Measurements from ENCODE around the gene ATG7. TPM values are rescaled to one million over a fixed set of nuclear protein-coding genes. Genes with fewer than 3 reads are reported as not detected.
A peak's percentile ranks its signal among the peaks of the same experiment; 100 is the strongest.
"Not testable (repeated sequence)": the region's sequence is repeated elsewhere in the genome, so short reads cannot be mapped to it uniquely, and the experiment has no call there.

Gene ATG7
- polyA plus RNA-seq, 1 donor = 16.6 TPM

- H3K27ac ChIP-seq (ENCODE audit: low read length) = no peak overlapping the region
- H3K36me3 ChIP-seq (ENCODE audit: control insufficient read depth, insufficient read depth, low read length) = no peaks in the 10 kb centered on the region
- no peak for DNase-seq
- no peaks in the 10 kb centered on the region for H3K27me3 ChIP-seq (ENCODE audit: control insufficient read depth, insufficient read depth, low read length)
- H3K4me1 ChIP-seq (ENCODE audit: control insufficient read depth, insufficient read depth, low read length) = no peaks in the 10 kb centered on the region
- H3K9me3 ChIP-seq (ENCODE audit: control insufficient read depth, low read depth, low read length) = no peaks in the 10 kb centered on the region
- 100% methylated on average over 1 of the region's 5 CpGs for WGBS (ENCODE audit: insufficient coverage, low lambda C conversion rate)
- no peak overlapping the region for H3K4me3 ChIP-seq (ENCODE audit: low read length)
Observed at GRCh38 chr3:11455956-11456355, 183.8 kb downstream of the ATG7 start.

- Histone ChIP-seq H3K4me3 (ENCODE audit: low read length) (no peak overlapping the region), H3K27me3 (ENCODE audit: control insufficient read depth, insufficient read depth, low read length) (no peaks in the 10 kb centered on the region), H3K36me3 (ENCODE audit: control insufficient read depth, insufficient read depth, low read length) (no peaks in the 10 kb centered on the region), H3K27ac (ENCODE audit: low read length) (no peak overlapping the region), H3K4me1 (ENCODE audit: control insufficient read depth, insufficient read depth, low read length) (no peaks in the 10 kb centered on the region), H3K9me3 (ENCODE audit: control insufficient read depth, low read depth, low read length) (no peaks in the 10 kb centered on the region)
- no CpG with 5 or more reads among the region's 4 CpGs for WGBS (ENCODE audit: insufficient coverage, low lambda C conversion rate)
- no peak for DNase-seq
Observed at GRCh38 chr3:11457135-11457534, 184.9 kb downstream of the ATG7 start.

GRCh38 chr3:11459186-11459824 is 187.1 kb downstream of the ATG7 start:
- H3K9me3 ChIP-seq (ENCODE audit: control insufficient read depth, low read depth, low read length) = no peaks in the 10 kb centered on the region
- no peak for DNase-seq
- 100% methylated on average over 1 of the region's 3 CpGs for WGBS (ENCODE audit: insufficient coverage, low lambda C conversion rate)

GRCh38 chr3:11461226-11461625 is 189.0 kb downstream of the ATG7 start:
- Histone ChIP-seq H3K9me3 (ENCODE audit: control insufficient read depth, low read depth, low read length) (no peaks in the 10 kb centered on the region), H3K27me3 (ENCODE audit: control insufficient read depth, insufficient read depth, low read length) (no peaks in the 10 kb centered on the region), H3K4me1 (ENCODE audit: control insufficient read depth, insufficient read depth, low read length) (no peaks in the 10 kb centered on the region), H3K4me3 (ENCODE audit: low read length) (no peak overlapping the region), H3K36me3 (ENCODE audit: control insufficient read depth, insufficient read depth, low read length) (no peaks in the 10 kb centered on the region), H3K27ac (ENCODE audit: low read length) (no peak overlapping the region)
- no peak for DNase-seq
- WGBS (ENCODE audit: insufficient coverage, low lambda C conversion rate) = no CpG with 5 or more reads among the region's 3 CpGs

More at GRCh38 chr3:11459186-11459824, 187.1 kb downstream of the ATG7 start:
- H3K27ac ChIP-seq (ENCODE audit: low read length) = no peak overlapping the region
- H3K36me3 ChIP-seq (ENCODE audit: control insufficient read depth, insufficient read depth, low read length) = no peaks in the 10 kb centered on the region
- H3K4me1 ChIP-seq (ENCODE audit: control insufficient read depth, insufficient read depth, low read length) = no peaks in the 10 kb centered on the region
- no peak overlapping the region for H3K4me3 ChIP-seq (ENCODE audit: low read length)
- H3K27me3 ChIP-seq (ENCODE audit: control insufficient read depth, insufficient read depth, low read length) = no peaks in the 10 kb centered on the region

- not testable (repeated sequence) for H3K4me1 ChIP-seq (ENCODE audit: control insufficient read depth, insufficient read depth, low read length); H3K27me3 ChIP-seq (ENCODE audit: control insufficient read depth, insufficient read depth, low read length); H3K4me3 ChIP-seq (ENCODE audit: low read length); H3K27ac ChIP-seq (ENCODE audit: low read length); DNase-seq; H3K36me3 ChIP-seq (ENCODE audit: control insufficient read depth, insufficient read depth, low read length); H3K9me3 ChIP-seq (ENCODE audit: control insufficient read depth, low read depth, low read length)
- 100% methylated on average over 1 of the region's 4 CpGs for WGBS (ENCODE audit: insufficient coverage, low lambda C conversion rate)
Observed at GRCh38 chr3:11462673-11463072, 190.5 kb downstream of the ATG7 start.

GRCh38 chr3:11463591-11463990 is 191.4 kb downstream of the ATG7 start:
- no CpG with 5 or more reads among the region's 2 CpGs for WGBS (ENCODE audit: insufficient coverage, low lambda C conversion rate)
- DNase-seq = no peak
- H3K27me3 ChIP-seq (ENCODE audit: control insufficient read depth, insufficient read depth, low read length) = no peaks in the 10 kb centered on the region
- H3K4me3 ChIP-seq (ENCODE audit: low read length) = no peak overlapping the region
- no peak overlapping the region for H3K27ac ChIP-seq (ENCODE audit: low read length)
- H3K9me3 ChIP-seq (ENCODE audit: control insufficient read depth, low read depth, low read length) = no peaks in the 10 kb centered on the region
- peaks cover 3% of the 10 kb centered on the region for H3K36me3 ChIP-seq (ENCODE audit: control insufficient read depth, insufficient read depth, low read length)
- no peaks in the 10 kb centered on the region for H3K4me1 ChIP-seq (ENCODE audit: control insufficient read depth, insufficient read depth, low read length)

- no peak overlapping the region for H3K4me3 ChIP-seq (ENCODE audit: low read length)
- DNase-seq = no peak
- WGBS (ENCODE audit: insufficient coverage, low lambda C conversion rate) = 95% methylated on average over 2 of the region's 6 CpGs
- no peaks in the 10 kb centered on the region for H3K4me1 ChIP-seq (ENCODE audit: control insufficient read depth, insufficient read depth, low read length)
- no peaks in the 10 kb centered on the region for H3K27me3 ChIP-seq (ENCODE audit: control insufficient read depth, insufficient read depth, low read length)
- peaks cover 3% of the 10 kb centered on the region for H3K36me3 ChIP-seq (ENCODE audit: control insufficient read depth, insufficient read depth, low read length)
- no peaks in the 10 kb centered on the region for H3K9me3 ChIP-seq (ENCODE audit: control insufficient read depth, low read depth, low read length)
- H3K27ac ChIP-seq (ENCODE audit: low read length) = no peak overlapping the region
Observed at GRCh38 chr3:11464356-11464755, 192.2 kb downstream of the ATG7 start.

- DNase-seq = peak; percentile 26 to 33
- H3K4me3 ChIP-seq (ENCODE audit: low read length) = no peak overlapping the region
- no CpG with 5 or more reads among the region's 9 CpGs for WGBS (ENCODE audit: insufficient coverage, low lambda C conversion rate)
- H3K36me3 ChIP-seq (ENCODE audit: control insufficient read depth, insufficient read depth, low read length) = peaks cover 3% of the 10 kb centered on the region
- no peaks in the 10 kb centered on the region for H3K27me3 ChIP-seq (ENCODE audit: control insufficient read depth, insufficient read depth, low read length)
- H3K4me1 ChIP-seq (ENCODE audit: control insufficient read depth, insufficient read depth, low read length) = no peaks in the 10 kb centered on the region
- H3K27ac ChIP-seq (ENCODE audit: low read length) = peak overlapping the region; percentile 65
- no peaks in the 10 kb centered on the region for H3K9me3 ChIP-seq (ENCODE audit: control insufficient read depth, low read depth, low read length)
Observed at GRCh38 chr3:11465744-11466616, 193.8 kb downstream of the ATG7 start.

GRCh38 chr3:11467875-11468274 is 195.7 kb downstream of the ATG7 start:
- H3K36me3 ChIP-seq (ENCODE audit: control insufficient read depth, insufficient read depth, low read length) = peaks cover 3% of the 10 kb centered on the region
- no CpG with 5 or more reads among the region's 4 CpGs for WGBS (ENCODE audit: insufficient coverage, low lambda C conversion rate)
- no peaks in the 10 kb centered on the region for H3K4me1 ChIP-seq (ENCODE audit: control insufficient read depth, insufficient read depth, low read length)
- no peak for DNase-seq
- H3K9me3 ChIP-seq (ENCODE audit: control insufficient read depth, low read depth, low read length) = no peaks in the 10 kb centered on the region
- no peaks in the 10 kb centered on the region for H3K27me3 ChIP-seq (ENCODE audit: control insufficient read depth, insufficient read depth, low read length)
- no peak overlapping the region for H3K4me3 ChIP-seq (ENCODE audit: low read length)
- no peak overlapping the region for H3K27ac ChIP-seq (ENCODE audit: low read length)

GRCh38 chr3:11470031-11470853 is 198.0 kb downstream of the ATG7 start:
- Histone ChIP-seq H3K36me3 (ENCODE audit: control insufficient read depth, insufficient read depth, low read length) (peaks cover 3% of the 10 kb centered on the region), H3K9me3 (ENCODE audit: control insufficient read depth, low read depth, low read length) (no peaks in the 10 kb centered on the region), H3K27me3 (ENCODE audit: control insufficient read depth, insufficient read depth, low read length) (no peaks in the 10 kb centered on the region), H3K27ac (ENCODE audit: low read length) (no peak overlapping the region), H3K4me3 (ENCODE audit: low read length) (no peak overlapping the region), H3K4me1 (ENCODE audit: control insufficient read depth, insufficient read depth, low read length) (no peaks in the 10 kb centered on the region)
- no CpG with 5 or more reads among the region's 9 CpGs for WGBS (ENCODE audit: insufficient coverage, low lambda C conversion rate)
- DNase-seq = no peak

Data from large intestine (tissue), 3 donors.